GM21526 (cell line): Measurements from ENCODE around the gene AKT1S1.
A peak's percentile ranks its signal among the peaks of the same experiment; 100 is the strongest.

Experiments used
- ATAC-seq: cut with Tn5 transposase; IDR thresholded peaks from one replicate; pipeline ENCODE4 v1.9.1; 2021; ENCODE audit warnings: moderate library complexity; ENCODE audit not compliant: unreplicated experiment, low FRiP score

AKT1S1 gene

GRCh38 chr19:49871349-49871985, 5.7 kb downstream of the AKT1S1 start:
- ATAC-seq, result no peak

- ATAC-seq, result no peak
Observed at GRCh38 chr19:49870309-49870901, 6.8 kb downstream of the AKT1S1 start.

GRCh38 chr19:49869484-49870308, 7.5 kb downstream of the AKT1S1 start:
- ATAC-seq, result peak; percentile 49

GRCh38 chr19:49869009-49869483, 8.1 kb downstream of the AKT1S1 start:
- ATAC-seq, result peak; percentile 3

- peak; percentile 36 for ATAC-seq
Observed at GRCh38 chr19:49866933-49867782, 10.0 kb downstream of the AKT1S1 start, which contains the start of gene PNKP. Gene PNKP, minus strand, starts transcription at chr19:49867576. Its CDS starts 372 bp downstream, at chr19:49867204.

GRCh38 chr19:49864890-49865289, 12.3 kb downstream of the AKT1S1 start:
- ATAC-seq, result no peak

- ATAC-seq, result no peak
Observed at GRCh38 chr19:49863935-49864320, 13.2 kb downstream of the AKT1S1 start.

- ATAC-seq, result no peak
Observed at GRCh38 chr19:49863254-49863934, 13.8 kb downstream of the AKT1S1 start.

- ATAC-seq, result no peak
Observed at GRCh38 chr19:49862391-49863253, 14.5 kb downstream of the AKT1S1 start.

GRCh38 chr19:49861541-49862378, 15.4 kb downstream of the AKT1S1 start:
- ATAC-seq, result no peak

GRCh38 chr19:49861107-49861506, 16.0 kb downstream of the AKT1S1 start:
- no peak for ATAC-seq

- ATAC-seq, result no peak
Observed at GRCh38 chr19:49860336-49861102, 16.6 kb downstream of the AKT1S1 start.

- ATAC-seq, result no peak
Observed at GRCh38 chr19:49859682-49860335, 17.3 kb downstream of the AKT1S1 start.

GRCh38 chr19:49858088-49858985, 18.8 kb downstream of the AKT1S1 start:
- no peak for ATAC-seq

- no peak for ATAC-seq
Observed at GRCh38 chr19:49857838-49858087, 19.4 kb downstream of the AKT1S1 start.
